NB4 (cell line): Measurements from ENCODE around the gene IGFBP2.
A peak's percentile ranks its signal among the peaks of the same experiment; 100 is the strongest.

Source experiments
- MYC ChIP-seq: IDR thresholded peaks from 2 replicates; pipeline ENCODE4 v1.6.1; 2011; ENCODE audit warnings: low read depth, low read length
- POLR2A ChIP-seq: IDR thresholded peaks from 2 replicates; pipeline ENCODE4 v1.6.1; 2011; ENCODE audit warnings: mild to moderate bottlenecking; ENCODE audit not compliant: insufficient read length; ENCODE audit errors: extremely low read depth
- TF ChIP-seq, protein P1 (sequence below): IDR thresholded peaks from one replicate; pipeline ENCODE4 v1.5.1; 2012; ENCODE audit warnings: low read depth, low read length
- TF ChIP-seq, protein P2 (sequence below): IDR thresholded peaks from 2 replicates; pipeline ENCODE4 v1.6.1; 2011; ENCODE audit warnings: low read depth, low read length

DNA sequence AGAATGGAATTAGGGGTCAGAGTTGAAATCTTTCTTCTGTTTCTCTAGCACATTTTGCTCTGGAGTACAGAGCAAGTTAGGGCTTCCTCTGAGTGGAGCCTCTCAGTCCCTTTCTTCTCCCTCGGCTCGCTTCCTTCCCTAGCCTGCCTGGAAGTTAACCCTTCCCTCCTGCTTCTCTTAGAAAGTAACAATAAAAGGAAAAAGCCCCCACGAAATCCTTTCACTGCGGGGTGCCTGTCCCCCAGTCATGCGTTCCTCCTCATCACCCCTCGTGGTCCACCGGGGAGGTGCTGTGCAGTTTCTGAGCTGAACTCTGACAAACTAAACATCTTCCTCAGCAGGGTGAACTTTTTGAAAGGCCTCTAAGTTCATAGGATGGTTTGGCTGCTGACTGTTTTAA is 2.0 kb downstream of the IGFBP2 start:
- TF ChIP-seq POLR2A = no peak
- TF ChIP-seq, protein P1, sequence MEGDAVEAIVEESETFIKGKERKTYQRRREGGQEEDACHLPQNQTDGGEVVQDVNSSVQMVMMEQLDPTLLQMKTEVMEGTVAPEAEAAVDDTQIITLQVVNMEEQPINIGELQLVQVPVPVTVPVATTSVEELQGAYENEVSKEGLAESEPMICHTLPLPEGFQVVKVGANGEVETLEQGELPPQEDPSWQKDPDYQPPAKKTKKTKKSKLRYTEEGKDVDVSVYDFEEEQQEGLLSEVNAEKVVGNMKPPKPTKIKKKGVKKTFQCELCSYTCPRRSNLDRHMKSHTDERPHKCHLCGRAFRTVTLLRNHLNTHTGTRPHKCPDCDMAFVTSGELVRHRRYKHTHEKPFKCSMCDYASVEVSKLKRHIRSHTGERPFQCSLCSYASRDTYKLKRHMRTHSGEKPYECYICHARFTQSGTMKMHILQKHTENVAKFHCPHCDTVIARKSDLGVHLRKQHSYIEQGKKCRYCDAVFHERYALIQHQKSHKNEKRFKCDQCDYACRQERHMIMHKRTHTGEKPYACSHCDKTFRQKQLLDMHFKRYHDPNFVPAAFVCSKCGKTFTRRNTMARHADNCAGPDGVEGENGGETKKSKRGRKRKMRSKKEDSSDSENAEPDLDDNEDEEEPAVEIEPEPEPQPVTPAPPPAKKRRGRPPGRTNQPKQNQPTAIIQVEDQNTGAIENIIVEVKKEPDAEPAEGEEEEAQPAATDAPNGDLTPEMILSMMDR = no peak
- TF ChIP-seq, protein P2, sequence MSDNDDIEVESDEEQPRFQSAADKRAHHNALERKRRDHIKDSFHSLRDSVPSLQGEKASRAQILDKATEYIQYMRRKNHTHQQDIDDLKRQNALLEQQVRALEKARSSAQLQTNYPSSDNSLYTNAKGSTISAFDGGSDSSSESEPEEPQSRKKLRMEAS = peak; percentile 36; the same call in 1 of the 2 replicates
- TF ChIP-seq MYC = peak; percentile 32; the same call in 1 of the 2 replicates
